Measurements from ENCODE around the gene EVI5L.

GRCh38 chr19:7806876-7807275 lies 23.1 kb upstream of the EVI5L start:
- TF ChIP-seq CTCF (IDR thresholded peaks at IDR 0.05; ENCODE audit: low read depth, low read length, poor library complexity, severe bottlenecking) (no peak), EZH2phosphoT487 (IDR thresholded peaks at IDR 0.05; ENCODE audit: borderline replicate concordance, low read length) (no peak)
